K562 (cell line): Measurements from ENCODE around the gene RFT1. TPM values are rescaled to one million over a fixed set of nuclear protein-coding genes. Genes with fewer than 3 reads are reported as not detected.

Experiments used
- CREB3L1 ChIP-seq: fragments of 450-650 bp; IDR thresholded peaks from 2 replicates; pipeline ENCODE4 v1.6.1; 2014; ENCODE audit warnings: low read depth, mild to moderate bottlenecking, moderate library complexity, borderline replicate concordance
- ETV5 ChIP-seq: sonication (generic); formaldehyde crosslinking; IDR thresholded peaks from 2 replicates; pipeline ENCODE4 v1.4.0; 2020; ENCODE audit warnings: low read depth, mild to moderate bottlenecking, missing genetic modification reagents
- L3MBTL2 ChIP-seq: fragments of 450-650 bp; IDR thresholded peaks from 2 replicates; pipeline ENCODE4 v1.6.1; 2016; ENCODE audit warnings: mild to moderate bottlenecking, moderate library complexity
- RREB1 ChIP-seq: fragments of 250-450 bp; sonication (Bioruptor Pico); IDR thresholded peaks from 2 replicates; pipeline ENCODE4 v1.4.0; 2020
- SIX5 ChIP-seq, 2 experiments: IDR thresholded peaks; 2 replicates each; pipeline ENCODE4 v1.6.1; 2011; ENCODE audit warnings: low read length in 2 of 2, borderline replicate concordance in 1 of 2, low read depth in 1 of 2, mild to moderate bottlenecking in 1 of 2, moderate library complexity in 1 of 2; ENCODE audit not compliant: insufficient read depth in 1 of 2
- polyA plus RNA-seq, 8 experiments: library from polyadenylated mRNA; depleted of rRNA in 4 of 8; stranded (reverse) in 5 of 8; unstranded in 3 of 8; fragments of >200 nt; fragmentation: Nextera tagmentation in 2 of 8; fragmentation: Illumina TruSeq in 1 of 8; extraction: Ambion mirVana in 2 of 8; extraction: Trizol in 1 of 8; gene quantifications; 2 replicates each; pipeline versions ENCODE4 v1.2.1 to v1.2.3, GENCODE V29; 2011 to 2014; ENCODE audit warnings: inconsistent platforms in 1 of 8, missing spikeins in 1 of 8
- total RNA-seq, 7 experiments: library from RNA; depleted of rRNA in 6 of 7; stranded (reverse); fragments of >200 nt in 6 of 7; fragmentation: Illumina TruSeq in 2 of 7; extraction: Trizol in 2 of 7; gene quantifications; 2 replicates each; pipeline versions ENCODE4 v1.2.1 to v1.2.3, GENCODE V29; 2011 to 2021; ENCODE audit warnings: low replicate concordance in 1 of 7

Gene RFT1
- total and polyA plus RNA-seq, 9 of the 15 experiments (the other 6 are each of a cell fraction or from before 2014, with no cell fraction given) = 4.4 to 23.8 (median 8.9) TPM

GRCh38 chr3:53092216-53092615 is 38.0 kb downstream of the RFT1 start (continued):
- TF ChIP-seq RREB1 (CRISPR knock-in tag) (no peak), ETV5 (CRISPR knock-in tag) (no peak), CREB3L1 (no peak), SIX5 (IDR thresholded peaks at IDR 0.05; ENCODE audit: borderline replicate concordance in 1 of 2, insufficient read depth in 1 of 2, low read depth in 1 of 2, low read length in 2 of 2) (no peak), L3MBTL2 (no peak)
